Ectodermal cell (in vitro differentiated cells): Measurements from ENCODE around the gene ANXA4.
"Not testable (repeated sequence)": the region's sequence is repeated elsewhere in the genome, so short reads cannot be mapped to it uniquely, and the experiment has no call there.

Experiments
- H3K27ac ChIP-seq: 2 replicates; pipeline ENCODE4 v1.7.0; 2013; ENCODE audit warnings: mild to moderate bottlenecking, low read depth, low read length; ENCODE audit not compliant: insufficient read depth, poor library complexity, severe bottlenecking
- H3K27me3 ChIP-seq: 2 replicates; pipeline ENCODE4 v1.7.0; 2013; ENCODE audit warnings: mild to moderate bottlenecking, low read length; ENCODE audit not compliant: insufficient read depth, control insufficient read depth, poor library complexity, severe bottlenecking
- H3K36me3 ChIP-seq: one replicate; pipeline ENCODE4 v1.7.0; 2013; ENCODE audit warnings: low read length; ENCODE audit not compliant: control insufficient read depth, insufficient read depth
- H3K4me1 ChIP-seq: one replicate; pipeline ENCODE4 v1.7.0; 2013; ENCODE audit warnings: low read length; ENCODE audit not compliant: control insufficient read depth, insufficient read depth
- H3K4me3 ChIP-seq: 2 replicates; pipeline ENCODE4 v1.7.0; 2013; ENCODE audit warnings: low read depth, low read length, control low read depth; ENCODE audit not compliant: insufficient read depth
- H3K9me3 ChIP-seq: 2 replicates; pipeline ENCODE4 v1.7.0; 2013; ENCODE audit warnings: mild to moderate bottlenecking, low read length, moderate library complexity; ENCODE audit not compliant: control insufficient read depth
- WGBS, 2 experiments: methylation state at CpG; one replicate each; pipeline ENCODE4 v1.1.7; 2013; ENCODE audit warnings: missing lambda C conversion rate in 2 of 2; 5-methylcytosine and 5-hydroxymethylcytosine counted together

Gene ANXA4

GRCh38 chr2:69734035-69734611, 7.8 kb upstream of the ANXA4 start:
- no peak overlapping the region for H3K4me3 ChIP-seq
- no peaks in the 10 kb centered on the region for H3K4me1 ChIP-seq
- H3K36me3 ChIP-seq = no peaks in the 10 kb centered on the region
- no peaks in the 10 kb centered on the region for H3K27me3 ChIP-seq
- WGBS, 2 experiments = 89 to 90% methylated on average over 5 of the region's 5 CpGs
- H3K9me3 ChIP-seq = no peaks in the 10 kb centered on the region
- H3K27ac ChIP-seq = no peak overlapping the region

DNA sequence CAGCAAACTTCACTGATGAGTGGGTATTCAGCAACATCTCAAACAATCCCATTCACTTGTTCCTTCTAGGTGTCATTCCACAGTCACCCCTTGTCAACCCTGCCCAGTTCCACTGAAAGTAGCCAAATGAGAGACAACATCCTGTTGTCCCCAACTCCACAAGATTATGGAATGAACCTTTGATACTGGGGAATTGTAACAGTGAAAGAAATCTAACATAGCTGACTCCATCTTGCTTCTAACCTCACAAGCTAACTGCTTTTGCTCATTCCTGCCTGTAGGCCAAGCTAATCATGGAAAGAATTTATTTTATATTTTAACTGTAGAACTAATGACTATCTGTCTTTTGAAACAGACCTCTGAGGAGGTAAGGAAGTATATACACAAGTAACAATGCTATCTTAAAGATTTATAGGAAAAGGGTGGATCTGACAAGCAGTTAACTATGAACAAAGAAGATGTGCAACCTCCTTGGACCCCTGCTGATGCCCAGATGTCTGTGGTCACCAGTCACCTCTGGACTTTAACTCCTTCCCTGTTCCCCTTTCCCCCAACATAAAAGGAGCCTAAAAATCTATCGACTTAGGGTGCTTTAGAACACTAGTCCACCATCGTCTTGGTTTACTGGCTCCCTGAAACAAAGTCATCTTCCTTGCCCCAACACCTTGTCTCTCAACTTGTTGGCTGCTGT, 6.9 kb upstream of the ANXA4 start:
- Histone ChIP-seq H3K4me3 (no peak overlapping the region), H3K36me3 (no peaks in the 10 kb centered on the region), H3K9me3 (no peaks in the 10 kb centered on the region), H3K27ac (no peak overlapping the region), H3K27me3 (no peaks in the 10 kb centered on the region), H3K4me1 (no peaks in the 10 kb centered on the region)
- WGBS, 2 experiments = 89 to 97% methylated on average over 2 of the region's 2 CpGs

- no peaks in the 10 kb centered on the region for H3K36me3 ChIP-seq
- 94 to 97% methylated on average over 3 of the region's 3 CpGs for WGBS, 2 experiments
Measured at GRCh38 chr2:69735686-69736085, 6.2 kb upstream of the ANXA4 start.

GRCh38 chr2:69738149-69738548, 3.8 kb upstream of the ANXA4 start:
- 96% methylated on average over 2 of the region's 3 CpGs; no CpG with 5 or more reads in 1 of the 2 experiments for WGBS, 2 experiments
- not testable (repeated sequence) for H3K9me3 ChIP-seq, H3K4me1 ChIP-seq, H3K27ac ChIP-seq, H3K36me3 ChIP-seq, H3K4me3 ChIP-seq
- H3K27me3 ChIP-seq = peaks cover 31% of the 10 kb centered on the region

More at GRCh38 chr2:69735686-69736085, 6.2 kb upstream of the ANXA4 start:
- H3K27ac ChIP-seq = no peak overlapping the region
- no peaks in the 10 kb centered on the region for H3K4me1 ChIP-seq
- no peaks in the 10 kb centered on the region for H3K9me3 ChIP-seq
- H3K4me3 ChIP-seq = no peak overlapping the region
- H3K27me3 ChIP-seq = peaks cover 6% of the 10 kb centered on the region

DNA sequence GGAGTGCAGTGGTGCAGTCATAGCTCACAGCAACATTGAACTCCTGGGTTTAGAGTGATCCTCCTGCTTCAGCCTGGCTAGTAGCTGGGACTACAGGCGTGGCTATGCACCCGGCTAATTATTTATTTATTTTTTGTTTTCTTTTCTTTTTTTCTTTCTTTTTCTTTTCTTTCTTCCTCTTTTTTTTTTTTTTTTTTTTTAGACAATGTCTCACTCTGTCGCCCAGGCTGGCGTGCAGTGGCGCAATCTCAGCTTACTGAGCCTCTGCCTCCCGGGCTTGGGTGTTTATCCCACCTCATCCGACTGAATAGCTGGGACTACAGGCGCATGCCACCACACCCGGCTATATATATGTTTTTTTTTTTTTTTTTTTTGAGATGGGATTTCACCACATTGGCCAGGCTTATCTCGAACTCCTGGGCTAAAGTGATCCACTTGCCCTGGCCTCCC, 1.4 kb upstream of the ANXA4 start:
- H3K36me3 ChIP-seq = no peaks in the 10 kb centered on the region
- H3K27me3 ChIP-seq = peaks cover 39% of the 10 kb centered on the region
- H3K27ac ChIP-seq = no peak overlapping the region
- WGBS, 2 experiments = 86 to 93% methylated on average over 8 to 10 of the region's 10 CpGs
- no peak overlapping the region for H3K4me3 ChIP-seq
- H3K9me3 ChIP-seq = no peaks in the 10 kb centered on the region
- no peaks in the 10 kb centered on the region for H3K4me1 ChIP-seq

GRCh38 chr2:69741229-69741574, 732 bp upstream of the ANXA4 start:
- H3K27ac ChIP-seq = no peak overlapping the region
- no peaks in the 10 kb centered on the region for H3K4me1 ChIP-seq
- H3K27me3 ChIP-seq = peaks cover 39% of the 10 kb centered on the region
- H3K36me3 ChIP-seq = no peaks in the 10 kb centered on the region
- 13 to 15% methylated on average over 13 of the region's 13 CpGs for WGBS, 2 experiments
- peak overlapping the region; percentile 54 for H3K4me3 ChIP-seq
- no peaks in the 10 kb centered on the region for H3K9me3 ChIP-seq

GRCh38 chr2:69742322-69742952, 503 bp downstream of the ANXA4 start:
- WGBS, 2 experiments = 32 to 33% methylated on average over 22 of the region's 22 CpGs
- H3K27me3 ChIP-seq = peaks cover 39% of the 10 kb centered on the region
- no peaks in the 10 kb centered on the region for H3K9me3 ChIP-seq
- no peaks in the 10 kb centered on the region for H3K4me1 ChIP-seq
- peak overlapping the region; percentile 54 for H3K4me3 ChIP-seq
- no peak overlapping the region for H3K27ac ChIP-seq
- no peaks in the 10 kb centered on the region for H3K36me3 ChIP-seq

DNA sequence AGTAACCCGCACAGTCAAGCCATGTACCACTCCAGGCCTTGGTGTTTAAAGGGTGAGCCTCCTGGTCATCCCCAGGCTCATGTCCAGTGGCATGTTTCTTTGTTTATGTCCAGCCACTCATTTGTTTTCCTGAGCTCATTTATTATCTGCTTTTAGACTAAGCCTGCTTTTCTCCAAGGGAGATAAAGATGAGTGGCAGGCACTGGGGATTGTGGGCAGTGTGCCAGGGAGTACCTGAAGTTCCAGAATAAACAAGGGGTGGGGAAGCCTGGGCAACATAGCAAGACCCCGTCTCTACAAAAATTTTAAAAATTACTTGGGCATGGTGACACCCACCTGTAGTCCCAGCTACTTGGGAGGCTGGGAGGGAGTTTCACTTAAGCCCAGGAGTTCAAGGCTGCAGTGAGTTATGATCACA, 1.9 kb downstream of the ANXA4 start:
- H3K27ac ChIP-seq = no peak overlapping the region
- H3K36me3 ChIP-seq = no peaks in the 10 kb centered on the region
- H3K4me3 ChIP-seq = no peak overlapping the region
- WGBS, 2 experiments = 88 to 93% methylated on average over 2 of the region's 2 CpGs
- no peaks in the 10 kb centered on the region for H3K9me3 ChIP-seq
- H3K4me1 ChIP-seq = no peaks in the 10 kb centered on the region
- peaks cover 39% of the 10 kb centered on the region for H3K27me3 ChIP-seq

- Histone ChIP-seq H3K9me3 (no peaks in the 10 kb centered on the region), H3K36me3 (no peaks in the 10 kb centered on the region), H3K4me3 (no peak overlapping the region), H3K4me1 (no peaks in the 10 kb centered on the region), H3K27ac (no peak overlapping the region), H3K27me3 (peaks cover 39% of the 10 kb centered on the region)
- WGBS, 2 experiments = 84 to 94% methylated on average over 3 of the region's 3 CpGs
Measured at GRCh38 chr2:69744456-69744855, 2.5 kb downstream of the ANXA4 start.

- H3K27ac ChIP-seq = no peak overlapping the region
Measured at GRCh38 chr2:69745035-69745434, 3.1 kb downstream of the ANXA4 start.

More at GRCh38 chr2:69745035-69745434, 3.1 kb downstream of the ANXA4 start:
- 94% methylated on average over 2 of the region's 2 CpGs for WGBS, 2 experiments
- Histone ChIP-seq H3K36me3 (no peaks in the 10 kb centered on the region), H3K4me3 (no peak overlapping the region), H3K9me3 (no peaks in the 10 kb centered on the region), H3K4me1 (no peaks in the 10 kb centered on the region), H3K27me3 (peaks cover 39% of the 10 kb centered on the region)
